Panc1 (cell line): ENCODE results near the gene CRHR2. TPM values are rescaled to one million over a fixed set of nuclear protein-coding genes. Genes with fewer than 3 reads are reported as not detected.

Experiments
- ATAC-seq: fragments of 200-7000 bp; cut with Tn5 transposase; 2 replicates; pipeline ENCODE4 v1.9.1; 2020; ENCODE audit warnings: mild to moderate bottlenecking, moderate library complexity
- BruUV-seq: library from RNA; stranded (reverse); fragments of 400-500 nt; replicated peaks from 2 replicates; lab custom pipeline; 2021; lab: Mats Ljungman, UMichigan
- CTCF ChIA-PET: fragments of 300-600 bp; sonication (Branson Sonifier 250); formaldehyde crosslinking; loops from one replicate; lab custom pipeline; 2022; ENCODE audit warnings: antibody characterized with exemption; lab: Charles Lee
- POLR2A ChIA-PET: fragments of 300-600 bp; sonication (Branson Sonifier 250); formaldehyde crosslinking; loops from one replicate; lab custom pipeline; 2022; ENCODE audit warnings: antibody characterized with exemption; lab: Charles Lee
- DNase-seq: peaks from one replicate; pipeline ENCODE4 v3.0.0-alpha.2; 2010; ENCODE audit warnings: low read depth, low spot score
- H3K27ac ChIP-seq: 2 replicates; pipeline ENCODE4 v1.5.1; 2011; ENCODE audit warnings: mild to moderate bottlenecking, low read length, inconsistent platforms
- H3K27me3 ChIP-seq: fragments of 200-500 bp; sonication (Bioruptor generic); 2 replicates; pipeline ENCODE4 v1.6.0; 2014; ENCODE audit warnings: low read length, inconsistent platforms; ENCODE audit not compliant: control insufficient read depth, insufficient read depth
- H3K36me3 ChIP-seq: fragments of 200-500 bp; sonication (Bioruptor generic); 2 replicates; pipeline ENCODE4 v1.5.1; 2014; ENCODE audit warnings: inconsistent platforms, mild to moderate bottlenecking, low read length, moderate library complexity; ENCODE audit not compliant: control insufficient read depth, insufficient read depth
- H3K4me1 ChIP-seq: 2 replicates; pipeline ENCODE4 v1.5.1; 2011; ENCODE audit warnings: inconsistent platforms, mild to moderate bottlenecking, low read length, moderate library complexity; ENCODE audit not compliant: control insufficient read depth, insufficient read depth
- H3K4me3 ChIP-seq, 2 experiments: 2 replicates each; pipeline ENCODE4 v1.5.1; 2011 to 2012; ENCODE audit warnings: low read depth in 2 of 2, low read length in 2 of 2, mild to moderate bottlenecking in 2 of 2, inconsistent platforms in 1 of 2, moderate library complexity in 1 of 2
- H3K9me3 ChIP-seq: fragments of 200-500 bp; sonication (Bioruptor generic); 2 replicates; pipeline ENCODE4 v1.5.1; 2014; ENCODE audit warnings: low read depth, mild to moderate bottlenecking, inconsistent platforms, low read length, moderate library complexity; ENCODE audit not compliant: control insufficient read depth, insufficient read depth
- CTCF ChIP-seq: fragments of 450-650 bp; IDR thresholded peaks from 2 replicates; pipeline ENCODE4 v1.5.1; 2017; ENCODE audit warnings: mild to moderate bottlenecking
- POLR2AphosphoS5 ChIP-seq: IDR thresholded peaks from 2 replicates; pipeline ENCODE4 v1.6.1; 2012; ENCODE audit warnings: mild to moderate bottlenecking, low read depth, low read length, moderate library complexity
- REST ChIP-seq, 2 experiments: IDR thresholded peaks; 2 replicates each; pipeline ENCODE4 v1.6.1; 2011 to 2012; ENCODE audit warnings: low read depth in 2 of 2, control low read depth in 1 of 2, low read length in 1 of 2, mild to moderate bottlenecking in 1 of 2, moderate library complexity in 1 of 2; ENCODE audit not compliant: insufficient read depth in 1 of 2
- SIN3A ChIP-seq: IDR thresholded peaks from 2 replicates; pipeline ENCODE4 v1.6.1; 2012; ENCODE audit warnings: low read depth, mild to moderate bottlenecking, low read length, moderate library complexity, borderline replicate concordance; ENCODE audit not compliant: insufficient read depth
- TCF7L2 ChIP-seq: IDR thresholded peaks from 2 replicates; pipeline ENCODE4 v1.6.1; 2011; ENCODE audit warnings: mild to moderate bottlenecking, low read depth, low read length, inconsistent platforms
- in situ Hi-C: cut with HindIII; loops from 2 replicates; pipeline ENCODE4 v1.10.0; 2016; ENCODE audit warnings: low sequenced_read_pairs, low pct_unique_long_range_greater_than_20kb
- intact Hi-C: fragments of 100-400 bp; cut with micrococcal nuclease; formaldehyde crosslinking; loops from one replicate; pipeline ENCODE4 v1.10.0; 2022; ENCODE audit not compliant: unreplicated experiment
- total RNA-seq: library from RNA; stranded (reverse); gene quantifications from one replicate; pipeline ENCODE4 v1.2.1, GENCODE V29; 2021; ENCODE audit not compliant: unreplicated experiment

CRHR2 gene
- total RNA-seq, 1 experiment from 2014 or later = not detected

- POLR2A ChIA-PET = no interaction called here
- in situ Hi-C loops = no loop called here
- no peak for ATAC-seq
- no peaks in the 10 kb centered on the region for H3K4me1 ChIP-seq
- no peak for DNase-seq
- CTCF ChIA-PET = no interaction called here
- no peak overlapping the region for H3K4me3 ChIP-seq
- no peaks in the 10 kb centered on the region for H3K36me3 ChIP-seq
- no peaks in the 10 kb centered on the region for H3K9me3 ChIP-seq
- H3K27me3 ChIP-seq = peaks cover 13% of the 10 kb centered on the region
- TF ChIP-seq POLR2AphosphoS5 = no peak
- no peak overlapping the region for H3K27ac ChIP-seq
- BruUV-seq = no TSS peak
- intact Hi-C loops = no loop called here
Measured at GRCh38 chr7:30706316-30706715, 24.1 kb upstream of the CRHR2 start.

- POLR2A ChIA-PET = no interaction called here
- CTCF ChIA-PET = no interaction called here
- no TSS peak for BruUV-seq
Measured at GRCh38 chr7:30705596-30705995, 23.3 kb upstream of the CRHR2 start.

More at GRCh38 chr7:30705596-30705995, 23.3 kb upstream of the CRHR2 start:
- no peaks in the 10 kb centered on the region for H3K4me1 ChIP-seq
- peaks cover 17% of the 10 kb centered on the region for H3K27me3 ChIP-seq
- no peak overlapping the region for H3K4me3 ChIP-seq
- no peak for TF ChIP-seq SIN3A
- no peak for TF ChIP-seq REST (IDR thresholded peaks at IDR 0.05; ENCODE audit: insufficient read depth in 1 of 2, low read depth in 2 of 2, low read length in 1 of 2)
- TF ChIP-seq TCF7L2 = no peak
- no peak for TF ChIP-seq POLR2AphosphoS5
- no peak for TF ChIP-seq CTCF
- in situ Hi-C loops (no loop called here), intact Hi-C loops (no loop called here)
- H3K9me3 ChIP-seq = no peaks in the 10 kb centered on the region
- no peak for DNase-seq
- H3K27ac ChIP-seq = no peak overlapping the region
- ATAC-seq = no peak
- no peaks in the 10 kb centered on the region for H3K36me3 ChIP-seq
